Measurements from ENCODE around the gene AFMID.

Gene AFMID

DNA sequence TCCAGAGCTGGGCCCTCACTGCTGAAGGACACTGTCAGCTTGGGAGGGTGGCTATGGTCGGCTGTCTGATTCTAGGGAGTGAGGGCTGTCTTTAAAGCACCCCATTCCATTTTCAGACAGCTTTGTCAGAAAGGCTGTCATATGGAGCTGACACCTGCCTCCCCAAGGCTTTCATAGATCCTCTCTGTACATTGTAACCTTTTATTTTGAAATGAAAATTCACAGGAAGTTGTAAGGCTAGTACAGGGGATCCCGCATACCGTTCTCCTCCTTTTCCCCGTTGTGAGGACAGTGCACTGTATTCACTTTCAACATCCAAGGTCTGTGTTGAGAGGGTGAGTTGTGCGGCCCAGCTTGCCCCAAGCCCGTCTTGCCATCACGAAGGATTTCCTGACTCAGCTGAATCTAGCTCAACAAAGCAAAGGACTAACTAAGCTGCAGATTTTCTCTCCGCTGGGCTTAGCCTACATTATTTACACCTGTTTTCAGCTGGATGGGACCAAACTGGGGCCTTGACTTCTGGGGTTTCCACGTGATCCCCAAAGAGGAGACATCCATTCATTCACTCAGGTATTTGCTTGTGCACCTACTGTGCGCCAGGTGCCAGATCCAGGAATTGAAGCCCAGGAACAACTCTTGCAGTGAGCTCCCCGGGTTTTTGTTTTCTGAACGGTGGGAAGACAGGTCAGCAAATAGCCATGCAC, 39.0 kb downstream of the AFMID start:
- Histone ChIP-seq H3K36me3 (ENCODE audit: insufficient read depth, low read length) (peaks cover 37% of the 10 kb centered on the region), H3K4me2 (ENCODE audit: insufficient read depth, low read length) (no peak overlapping the region), H4K20me1 (ENCODE audit: insufficient read depth, low read length) (peaks cover 3% of the 10 kb centered on the region; the same call in 1 of the 2 replicates), H3K9me3 (ENCODE audit: insufficient read depth, low read length, severe bottlenecking) (no peaks in the 10 kb centered on the region), H3K9ac (ENCODE audit: low read depth, low read length) (no peak overlapping the region), H3K79me2 (ENCODE audit: insufficient read depth, low read length) (peaks cover 3% of the 10 kb centered on the region; the same call in 1 of the 2 replicates), H3K4me3 (ENCODE audit: low read depth in 1 of 2, low read length in 2 of 2) (no peak overlapping the region), H2AFZ (ENCODE audit: low read depth, low read length) (no peak overlapping the region), H3K27ac (ENCODE audit: low read length) (no peak overlapping the region), H3K4me1 (ENCODE audit: insufficient read depth, low read length) (no peaks in the 10 kb centered on the region), H3K27me3 (ENCODE audit: insufficient read depth, low read length, poor library complexity) (no peaks in the 10 kb centered on the region)
- TF ChIP-seq, protein P1, sequence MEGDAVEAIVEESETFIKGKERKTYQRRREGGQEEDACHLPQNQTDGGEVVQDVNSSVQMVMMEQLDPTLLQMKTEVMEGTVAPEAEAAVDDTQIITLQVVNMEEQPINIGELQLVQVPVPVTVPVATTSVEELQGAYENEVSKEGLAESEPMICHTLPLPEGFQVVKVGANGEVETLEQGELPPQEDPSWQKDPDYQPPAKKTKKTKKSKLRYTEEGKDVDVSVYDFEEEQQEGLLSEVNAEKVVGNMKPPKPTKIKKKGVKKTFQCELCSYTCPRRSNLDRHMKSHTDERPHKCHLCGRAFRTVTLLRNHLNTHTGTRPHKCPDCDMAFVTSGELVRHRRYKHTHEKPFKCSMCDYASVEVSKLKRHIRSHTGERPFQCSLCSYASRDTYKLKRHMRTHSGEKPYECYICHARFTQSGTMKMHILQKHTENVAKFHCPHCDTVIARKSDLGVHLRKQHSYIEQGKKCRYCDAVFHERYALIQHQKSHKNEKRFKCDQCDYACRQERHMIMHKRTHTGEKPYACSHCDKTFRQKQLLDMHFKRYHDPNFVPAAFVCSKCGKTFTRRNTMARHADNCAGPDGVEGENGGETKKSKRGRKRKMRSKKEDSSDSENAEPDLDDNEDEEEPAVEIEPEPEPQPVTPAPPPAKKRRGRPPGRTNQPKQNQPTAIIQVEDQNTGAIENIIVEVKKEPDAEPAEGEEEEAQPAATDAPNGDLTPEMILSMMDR (IDR thresholded peaks at IDR 0.05; ENCODE audit: borderline replicate concordance, extremely low read depth, low read length, poor library complexity, severe bottlenecking), result no peak
- no peak for TF ChIP-seq EZH2 (IDR thresholded peaks at IDR 0.05; ENCODE audit: borderline replicate concordance, low read depth, low read length, severe bottlenecking)
- ATAC-seq (ENCODE audit: insufficient read depth, low read depth), result peak; percentile 39
- DNase-seq, result no peak

DNA sequence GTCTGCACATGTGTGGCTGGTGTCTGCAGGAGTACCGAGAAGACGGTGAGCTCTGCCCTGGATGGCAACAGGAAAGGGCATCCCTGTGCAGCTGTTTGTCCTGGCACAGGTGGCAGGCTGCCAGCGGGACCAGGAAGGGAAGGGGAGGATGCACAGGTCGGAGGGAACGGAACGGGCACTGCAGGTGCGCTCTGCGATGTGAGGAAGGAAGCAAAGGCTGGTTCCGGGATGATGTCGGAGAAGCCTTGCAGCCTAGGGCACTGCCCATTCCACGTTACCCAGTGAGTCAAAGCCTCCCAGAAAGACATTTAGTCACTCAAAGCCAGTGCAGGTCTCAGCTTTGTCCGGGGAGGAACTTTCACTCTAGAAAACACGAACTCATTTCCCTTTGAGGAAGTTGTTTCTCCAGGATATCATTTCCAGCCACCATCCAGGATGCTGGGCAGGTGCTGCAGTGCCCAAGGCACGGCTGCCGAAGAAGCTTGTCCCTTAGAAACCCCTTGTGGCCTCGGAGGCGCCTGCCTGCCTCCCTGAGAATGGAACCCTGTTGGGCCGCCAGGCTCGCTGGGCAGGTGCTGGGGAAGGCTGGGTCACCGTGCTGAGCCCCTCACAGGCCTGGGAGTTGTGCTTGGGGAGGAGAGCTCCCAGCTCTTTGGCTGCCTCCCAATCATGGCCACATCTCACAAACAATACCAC, 39.7 kb downstream of the AFMID start:
- Histone ChIP-seq H3K4me1 (ENCODE audit: insufficient read depth, low read length) (no peaks in the 10 kb centered on the region), H3K79me2 (ENCODE audit: insufficient read depth, low read length) (no peaks in the 10 kb centered on the region), H3K9me3 (ENCODE audit: insufficient read depth, low read length, severe bottlenecking) (no peaks in the 10 kb centered on the region), H4K20me1 (ENCODE audit: insufficient read depth, low read length) (no peaks in the 10 kb centered on the region; the same call in 1 of the 2 replicates), H3K9ac (ENCODE audit: low read depth, low read length) (no peak overlapping the region), H2AFZ (ENCODE audit: low read depth, low read length) (no peak overlapping the region), H3K36me3 (ENCODE audit: insufficient read depth, low read length) (peaks cover 30% of the 10 kb centered on the region), H3K4me2 (ENCODE audit: insufficient read depth, low read length) (no peak overlapping the region), H3K27ac (ENCODE audit: low read length) (no peak overlapping the region), H3K4me3 (ENCODE audit: low read depth in 1 of 2, low read length in 2 of 2) (no peak overlapping the region), H3K27me3 (ENCODE audit: insufficient read depth, low read length, poor library complexity) (no peaks in the 10 kb centered on the region)
- DNase-seq, result no peak
- no peak for TF ChIP-seq EZH2 (IDR thresholded peaks at IDR 0.05; ENCODE audit: borderline replicate concordance, low read depth, low read length, severe bottlenecking)
- TF ChIP-seq, protein P1 (IDR thresholded peaks at IDR 0.05; ENCODE audit: borderline replicate concordance, extremely low read depth, low read length, poor library complexity, severe bottlenecking), result no peak
- no peak for ATAC-seq (ENCODE audit: insufficient read depth, low read depth)

DNA sequence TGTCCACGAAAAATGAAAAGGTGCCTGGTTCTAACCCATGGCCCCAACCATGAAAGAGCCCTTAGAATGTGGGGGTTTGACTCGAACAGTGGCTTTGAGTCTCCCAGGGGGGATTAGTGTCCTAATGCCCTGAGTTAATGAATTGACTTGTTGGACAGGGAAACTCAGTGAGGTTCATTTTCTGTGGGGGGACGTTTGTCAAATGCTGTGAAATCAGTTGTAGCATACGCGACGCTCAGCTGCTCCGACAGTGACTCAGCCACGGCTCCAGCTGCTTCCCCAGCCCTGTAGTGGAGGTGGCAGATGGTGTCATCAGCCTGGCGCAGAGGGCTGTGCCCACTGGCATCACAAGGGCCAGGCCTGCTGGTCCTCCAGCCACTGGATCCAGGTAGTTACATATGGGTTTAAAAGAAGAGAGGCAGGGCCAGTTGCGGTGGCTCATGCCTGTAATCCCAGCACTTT, 40.3 kb downstream of the AFMID start:
- Histone ChIP-seq H4K20me1 (ENCODE audit: insufficient read depth, low read length) (no peaks in the 10 kb centered on the region; the same call in 1 of the 2 replicates), H3K79me2 (ENCODE audit: insufficient read depth, low read length) (no peaks in the 10 kb centered on the region), H3K9me3 (ENCODE audit: insufficient read depth, low read length, severe bottlenecking) (no peaks in the 10 kb centered on the region), H3K4me1 (ENCODE audit: insufficient read depth, low read length) (no peaks in the 10 kb centered on the region), H3K9ac (ENCODE audit: low read depth, low read length) (no peak overlapping the region), H3K27me3 (ENCODE audit: insufficient read depth, low read length, poor library complexity) (no peaks in the 10 kb centered on the region), H3K36me3 (ENCODE audit: insufficient read depth, low read length) (peaks cover 26% of the 10 kb centered on the region), H3K4me3 (ENCODE audit: low read depth in 1 of 2, low read length in 2 of 2) (no peak overlapping the region), H3K4me2 (ENCODE audit: insufficient read depth, low read length) (no peak overlapping the region), H2AFZ (ENCODE audit: low read depth, low read length) (no peak overlapping the region), H3K27ac (ENCODE audit: low read length) (no peak overlapping the region)
- TF ChIP-seq EZH2 (IDR thresholded peaks at IDR 0.05; ENCODE audit: borderline replicate concordance, low read depth, low read length, severe bottlenecking), result no peak
- TF ChIP-seq, protein P1 (IDR thresholded peaks at IDR 0.05; ENCODE audit: borderline replicate concordance, extremely low read depth, low read length, poor library complexity, severe bottlenecking), result no peak
- ATAC-seq (ENCODE audit: insufficient read depth, low read depth), result no peak
- DNase-seq, result no peak
